ENCODE measurements around the gene PBX1.

PBX1 gene

DNA sequence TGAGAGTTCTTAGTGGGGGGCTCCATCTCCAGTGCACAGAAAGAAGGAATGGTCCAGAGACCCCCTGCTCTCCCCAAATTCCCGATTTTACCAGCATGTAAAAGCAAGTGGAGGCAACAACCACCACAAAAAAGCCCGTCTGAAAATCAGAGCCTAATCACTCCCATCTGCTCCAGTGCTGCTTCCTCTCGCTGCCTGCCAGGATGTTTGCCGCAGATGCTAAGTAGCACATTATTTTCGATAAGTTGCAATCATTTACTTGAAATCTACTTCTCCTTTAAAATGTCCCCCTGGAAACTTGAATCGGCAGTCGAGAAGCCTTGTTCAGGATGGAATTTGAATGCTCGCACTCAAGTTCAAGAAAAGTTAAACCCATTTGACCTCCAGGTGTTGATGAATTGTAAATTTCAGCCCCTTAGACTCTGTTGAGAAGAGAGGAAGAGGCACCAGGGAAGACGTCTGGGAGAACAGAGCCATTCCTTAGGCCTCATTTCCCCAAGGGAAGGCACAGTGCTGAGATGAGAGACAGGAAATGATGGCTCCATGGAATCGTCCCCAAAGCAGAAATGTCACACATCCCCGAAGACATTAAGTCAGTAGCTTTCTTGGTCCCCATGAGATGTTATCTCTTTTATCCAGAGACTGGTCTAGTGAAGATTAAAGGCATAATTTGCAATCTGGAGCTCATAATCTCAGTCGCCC, 221.3 kb downstream of the PBX1 start:
- DNase-seq (ENCODE audit: low read depth), result no peak

DNA sequence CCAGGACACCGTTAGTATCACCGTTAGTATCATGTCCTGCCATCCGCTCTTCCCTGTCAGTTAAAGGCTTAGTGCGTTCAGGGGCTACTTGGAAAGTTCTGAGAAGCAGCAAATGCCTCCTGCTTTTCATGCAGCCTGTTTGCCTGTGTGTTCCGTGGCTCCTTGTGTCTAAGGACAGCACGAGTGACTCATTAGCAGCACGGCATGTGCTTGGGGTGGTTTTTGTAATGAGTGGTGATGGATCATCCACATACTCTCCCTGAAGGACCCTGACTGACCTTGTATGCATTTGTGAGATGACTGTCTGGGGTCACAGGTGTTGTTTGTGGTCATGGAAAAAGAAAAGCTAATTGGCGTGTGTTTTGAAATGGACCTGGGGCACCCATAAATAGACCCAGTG, 221.9 kb downstream of the PBX1 start:
- peak; percentile 77 for DNase-seq (ENCODE audit: low read depth)

DNA sequence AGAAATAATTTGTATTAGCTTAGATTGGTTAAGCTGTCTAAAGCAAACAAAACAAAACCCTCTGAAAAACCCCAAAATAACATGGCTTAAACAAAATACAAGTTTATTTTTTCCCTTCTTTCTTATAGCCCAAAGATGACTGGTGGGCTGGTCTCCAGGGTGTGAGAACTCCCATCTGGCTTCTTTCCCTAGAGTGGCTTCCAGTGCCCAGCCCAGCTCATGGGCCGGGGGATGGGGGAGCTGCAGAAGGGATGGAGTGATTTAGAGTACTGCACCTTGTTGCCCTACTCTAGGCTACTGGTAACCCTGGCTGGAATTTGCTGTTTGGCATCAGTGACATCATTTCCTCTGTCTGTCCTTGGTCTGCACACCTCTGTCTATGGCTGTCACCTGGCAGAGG, 223.0 kb downstream of the PBX1 start:
- no peak for DNase-seq (ENCODE audit: low read depth)

DNA sequence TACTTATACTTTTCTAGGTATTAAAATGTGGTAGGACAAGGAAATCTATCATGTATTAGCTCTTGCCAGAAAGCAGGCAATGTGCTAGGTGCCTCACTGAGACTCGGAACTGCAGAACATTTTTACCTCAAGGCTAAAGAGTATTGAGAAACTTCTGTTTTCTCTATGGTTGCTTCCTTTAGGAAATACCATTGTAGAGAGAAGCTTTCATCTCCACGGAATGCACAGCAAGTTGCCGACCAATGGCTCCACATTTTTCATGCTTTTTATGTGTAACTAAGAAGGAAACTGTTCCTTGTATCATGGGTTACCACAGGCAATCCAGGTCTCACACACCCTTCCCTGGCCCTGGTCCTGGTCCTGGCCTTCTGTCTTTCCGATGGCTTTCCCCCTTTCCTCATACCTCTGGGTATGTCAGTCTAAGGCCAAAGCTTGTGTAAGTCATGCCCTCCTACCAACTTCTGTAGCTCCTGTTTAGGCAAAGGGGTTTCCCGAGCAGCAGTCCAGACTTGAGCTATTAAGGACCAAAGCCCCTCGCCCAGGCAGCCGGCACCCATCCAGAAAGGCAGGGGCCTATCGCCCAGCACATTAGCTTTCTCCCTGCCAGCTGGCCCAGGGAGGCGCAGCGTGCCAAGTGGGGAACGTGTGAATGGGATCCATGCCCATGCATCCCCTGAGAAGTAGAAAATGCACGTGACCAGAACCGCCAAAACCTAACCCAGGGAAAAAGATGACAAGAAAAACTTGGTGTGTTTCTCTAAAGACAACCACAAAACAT, 225.0 kb downstream of the PBX1 start:
- no peak for DNase-seq (ENCODE audit: low read depth)

DNA sequence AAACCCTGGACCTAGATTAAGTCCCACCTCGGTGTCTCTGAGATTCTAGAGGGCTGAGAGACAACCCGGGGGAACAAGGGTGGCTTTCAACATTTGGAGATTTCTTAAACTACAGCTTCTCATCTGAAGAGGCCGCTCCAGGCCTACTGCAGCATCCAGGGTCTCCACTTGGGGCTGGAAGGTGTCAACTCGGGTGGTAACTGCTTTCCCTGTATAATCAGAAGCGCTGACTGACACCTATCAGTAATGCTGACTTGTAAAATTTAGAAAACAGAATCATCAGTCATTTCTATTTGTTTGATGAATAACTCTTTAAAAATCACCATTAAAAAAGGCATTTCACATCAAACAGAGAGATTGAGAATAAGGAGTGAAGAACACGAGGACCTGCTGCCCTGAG, 226.0 kb downstream of the PBX1 start:
- DNase-seq (ENCODE audit: low read depth), result no peak

DNA sequence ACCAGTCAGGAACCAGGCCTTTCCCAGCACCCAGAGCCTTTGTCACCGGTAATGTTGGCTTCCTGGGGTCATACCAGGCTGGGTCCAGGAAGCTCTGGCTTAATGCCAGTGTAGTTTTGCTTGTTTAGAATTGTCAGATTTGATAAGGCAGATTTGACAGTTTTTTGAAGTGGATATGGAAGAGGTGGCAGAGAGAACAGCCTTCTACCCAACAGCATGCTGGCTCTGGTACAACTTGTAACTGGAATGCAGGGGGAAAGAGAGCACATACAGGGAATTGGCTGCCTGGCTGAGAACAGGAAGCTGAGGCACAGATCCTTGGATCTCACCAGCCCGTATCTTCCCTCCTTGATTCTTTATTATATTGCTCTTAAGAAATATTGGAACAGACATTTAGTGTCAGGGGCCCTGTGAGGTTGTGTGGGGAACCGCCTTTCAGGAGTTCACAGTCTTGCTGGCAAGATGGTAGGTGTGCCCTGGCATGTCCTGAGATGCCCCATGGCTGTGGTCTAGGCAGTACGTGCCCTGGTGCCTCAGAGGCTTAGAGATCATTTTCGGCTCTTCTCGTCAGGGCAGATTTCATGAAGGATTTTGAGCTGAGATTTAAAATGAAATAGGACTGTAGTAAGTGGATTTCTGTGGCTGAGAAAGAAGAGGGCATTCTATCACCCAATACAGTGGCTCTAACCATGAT, 227.0 kb downstream of the PBX1 start:
- DNase-seq (ENCODE audit: low read depth), result no peak

DNA sequence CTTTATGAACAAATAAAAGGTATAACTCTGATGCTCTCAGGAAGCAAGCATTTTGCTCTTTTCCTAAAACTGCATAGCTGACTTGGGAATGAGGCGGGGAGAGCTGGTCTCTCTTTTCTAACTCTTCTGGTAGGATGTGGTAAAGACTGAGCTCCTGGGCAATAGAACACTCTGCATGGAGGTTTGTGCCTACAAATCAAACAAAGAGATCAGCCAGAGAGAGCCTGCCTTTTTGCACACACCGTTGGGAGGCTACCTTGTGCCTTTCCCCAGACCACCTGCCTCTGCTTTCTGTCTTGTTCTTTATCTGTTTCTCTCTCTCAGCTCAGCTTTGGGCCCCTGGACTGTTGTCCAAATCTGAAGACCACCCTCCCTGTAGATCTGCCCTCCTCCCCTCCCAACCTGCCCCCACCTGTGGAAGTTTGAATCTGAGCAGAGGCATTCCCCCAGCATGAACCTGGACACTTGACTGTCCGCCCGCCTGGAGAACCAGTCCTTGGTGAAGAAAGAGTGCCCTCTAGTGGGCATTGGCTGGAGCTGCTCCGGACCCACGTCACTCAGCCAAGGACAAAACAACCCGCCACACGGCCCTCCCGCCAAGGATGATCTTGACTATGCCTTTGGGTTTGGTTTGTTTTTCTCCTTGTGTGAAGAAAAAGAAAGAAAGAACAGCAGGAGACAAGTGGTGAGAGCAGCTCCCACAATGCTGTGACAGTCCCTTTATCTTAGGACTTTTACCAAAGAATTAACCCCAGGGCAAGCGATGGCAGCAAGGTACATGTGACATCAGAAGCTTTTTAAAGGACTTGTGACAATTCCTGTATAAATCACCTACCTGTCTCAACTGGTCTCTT, 228.2 kb downstream of the PBX1 start:
- DNase-seq (ENCODE audit: low read depth), result no peak

DNA sequence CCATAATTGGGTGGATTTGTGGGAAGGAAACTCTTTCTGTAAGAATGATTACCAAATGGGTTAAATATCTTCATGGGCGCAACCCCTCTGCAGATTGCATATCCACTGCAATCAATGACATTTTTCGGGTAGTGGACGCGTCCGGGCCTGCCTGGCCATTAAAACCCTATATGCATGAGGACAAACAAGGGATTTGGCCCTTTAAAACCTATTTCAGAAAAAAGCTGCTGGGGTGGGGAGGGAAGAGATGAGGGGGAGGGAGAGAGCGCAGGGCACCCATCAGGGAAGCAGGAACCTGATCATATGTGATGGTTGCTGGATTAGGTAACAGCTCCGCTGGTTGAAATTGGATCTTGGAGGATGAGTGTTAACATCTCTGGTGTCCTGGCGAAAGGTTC, 228.8 kb downstream of the PBX1 start:
- no peak for DNase-seq (ENCODE audit: low read depth)

DNA sequence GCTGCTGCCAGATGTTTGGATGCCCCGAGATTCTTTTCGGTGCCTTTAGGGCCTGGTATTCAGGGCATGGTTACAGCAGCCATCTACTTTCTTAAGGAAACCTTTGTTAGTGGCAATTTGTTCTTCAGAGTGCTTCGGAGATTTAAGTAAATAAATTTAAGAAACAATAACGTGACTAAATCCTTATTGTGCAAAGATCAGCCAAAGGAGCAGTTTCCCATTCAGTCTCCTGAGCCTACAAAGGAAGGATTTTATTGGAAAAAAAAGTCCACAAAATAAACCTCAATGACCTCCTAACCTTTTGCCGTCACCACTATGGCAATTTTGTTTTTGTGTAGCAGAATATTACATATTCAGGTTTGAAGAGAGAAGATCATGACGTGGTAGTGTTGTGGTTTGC, 231.1 kb downstream of the PBX1 start:
- no peak for DNase-seq (ENCODE audit: low read depth)

DNA sequence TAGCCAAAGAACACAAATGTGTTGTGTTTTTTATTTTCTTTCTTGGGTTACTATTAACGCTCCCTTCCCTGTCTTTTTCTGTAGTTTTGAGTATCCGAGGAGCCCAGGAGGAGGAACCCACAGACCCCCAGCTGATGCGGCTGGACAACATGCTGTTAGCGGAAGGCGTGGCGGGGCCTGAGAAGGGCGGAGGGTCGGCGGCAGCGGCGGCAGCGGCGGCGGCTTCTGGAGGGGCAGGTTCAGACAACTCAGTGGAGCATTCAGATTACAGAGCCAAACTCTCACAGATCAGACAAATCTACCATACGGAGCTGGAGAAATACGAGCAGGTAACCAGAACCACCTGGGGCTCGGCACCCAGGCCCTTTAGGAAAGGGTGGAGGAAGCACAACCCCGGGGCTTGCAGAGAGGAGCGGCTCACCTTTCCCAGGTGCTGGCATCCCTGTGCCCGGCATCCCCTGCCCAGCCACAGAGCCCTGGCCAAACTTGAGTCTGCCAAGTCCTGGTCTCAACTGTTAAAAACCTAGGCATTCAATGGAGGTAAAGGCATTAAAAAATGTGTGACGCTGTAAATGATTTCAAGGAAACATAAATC, 233.5 kb downstream of the PBX1 start:
- no peak for DNase-seq (ENCODE audit: low read depth)

DNA sequence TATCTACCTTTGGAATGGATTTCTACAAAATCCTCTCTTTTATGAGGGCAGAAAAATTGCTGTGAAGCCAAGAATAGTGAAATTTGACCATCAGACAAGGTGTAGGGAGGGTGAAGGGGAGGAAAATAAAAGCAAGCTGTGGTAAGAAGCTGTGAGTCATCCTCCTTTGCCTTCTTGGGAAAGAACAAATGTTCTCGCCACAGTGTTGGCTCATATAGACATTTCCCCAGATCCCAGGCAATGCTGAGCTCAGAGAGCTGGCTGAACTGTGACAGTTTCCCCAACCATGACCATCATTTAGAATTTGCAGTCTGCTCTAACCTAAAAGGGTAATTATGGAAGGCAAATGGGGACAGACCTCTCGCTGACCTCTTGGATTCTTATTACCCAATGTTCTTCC, 235.4 kb downstream of the PBX1 start:
- DNase-seq (ENCODE audit: low read depth), result peak; percentile 85

DNA sequence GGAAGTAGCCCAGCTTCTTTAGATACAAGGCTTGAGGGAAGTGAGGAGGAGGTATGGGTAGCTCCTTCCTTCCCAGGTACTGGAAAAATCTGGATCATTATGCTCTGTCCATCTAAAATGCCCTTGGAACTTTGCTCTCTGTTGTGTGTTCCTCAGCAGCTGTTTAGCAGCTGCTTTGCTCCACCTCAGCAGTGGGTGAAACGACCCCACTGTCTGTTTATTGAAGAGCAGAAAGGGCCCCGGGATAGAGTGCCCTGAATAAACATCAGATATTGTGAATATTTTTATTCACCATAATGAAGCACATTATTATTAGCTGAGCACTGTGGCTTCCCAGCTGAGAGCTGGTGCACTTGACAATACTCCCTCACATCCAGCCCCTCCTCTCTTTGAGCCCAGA, 237.9 kb downstream of the PBX1 start:
- no peak for DNase-seq (ENCODE audit: low read depth)

DNA sequence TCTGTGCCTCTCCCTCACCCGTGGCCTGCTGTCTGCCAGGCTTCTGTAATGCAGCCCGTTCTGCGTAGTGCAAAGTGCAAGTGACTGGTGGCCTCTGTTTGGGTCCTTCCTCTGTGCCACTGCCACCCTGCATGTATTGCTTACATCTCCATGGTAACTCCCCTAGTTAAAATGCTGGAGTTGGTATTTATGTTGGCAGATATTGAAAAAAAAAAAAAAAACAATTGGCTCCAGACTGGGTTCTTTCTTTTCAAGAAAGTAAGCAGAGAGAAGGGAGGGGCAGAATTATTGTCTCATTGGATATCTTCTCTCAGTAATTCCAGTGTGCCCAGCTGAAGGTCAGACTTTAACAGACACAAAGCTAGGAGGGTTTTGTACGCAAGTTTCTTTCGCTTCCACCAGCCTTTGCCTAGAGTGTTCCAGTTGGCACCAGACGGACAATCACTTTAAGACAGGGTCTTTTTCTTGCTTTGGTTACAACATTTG, 242.3 kb downstream of the PBX1 start:
- no peak for DNase-seq (ENCODE audit: low read depth)

DNA sequence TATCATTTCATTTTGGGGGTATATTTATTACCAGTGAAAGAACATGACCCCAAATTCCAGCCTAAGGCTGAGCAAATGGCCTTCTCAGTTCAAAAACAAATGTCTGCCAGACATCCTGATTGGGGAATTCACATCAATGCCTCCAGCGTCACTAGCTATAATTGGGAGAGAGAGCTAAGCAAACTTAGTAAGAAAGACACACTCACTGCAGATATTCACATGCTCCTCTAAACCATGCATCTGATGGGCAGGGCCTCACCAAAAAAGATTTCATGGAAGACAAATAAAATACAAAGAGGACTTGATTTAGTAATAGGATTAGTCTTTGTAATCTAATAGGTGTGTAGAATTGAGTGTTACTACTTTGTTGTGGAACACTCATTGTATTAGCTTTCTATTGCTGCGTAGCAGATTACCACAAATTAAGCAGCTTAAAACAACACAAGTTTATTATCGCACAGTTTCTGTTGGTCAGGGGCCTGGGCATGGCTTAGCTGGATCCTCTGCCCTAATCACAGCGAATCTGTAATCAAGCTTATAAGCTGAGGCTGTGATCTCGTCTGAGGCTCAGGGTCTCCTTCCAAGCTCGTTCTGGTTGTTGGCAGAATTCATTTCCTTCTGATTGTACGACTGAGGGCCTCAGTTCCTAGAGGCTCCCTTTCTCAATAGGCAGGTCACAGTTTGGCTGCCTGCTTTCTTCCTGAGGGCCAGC, 243.0 kb downstream of the PBX1 start:
- DNase-seq (ENCODE audit: low read depth), result no peak

DNA sequence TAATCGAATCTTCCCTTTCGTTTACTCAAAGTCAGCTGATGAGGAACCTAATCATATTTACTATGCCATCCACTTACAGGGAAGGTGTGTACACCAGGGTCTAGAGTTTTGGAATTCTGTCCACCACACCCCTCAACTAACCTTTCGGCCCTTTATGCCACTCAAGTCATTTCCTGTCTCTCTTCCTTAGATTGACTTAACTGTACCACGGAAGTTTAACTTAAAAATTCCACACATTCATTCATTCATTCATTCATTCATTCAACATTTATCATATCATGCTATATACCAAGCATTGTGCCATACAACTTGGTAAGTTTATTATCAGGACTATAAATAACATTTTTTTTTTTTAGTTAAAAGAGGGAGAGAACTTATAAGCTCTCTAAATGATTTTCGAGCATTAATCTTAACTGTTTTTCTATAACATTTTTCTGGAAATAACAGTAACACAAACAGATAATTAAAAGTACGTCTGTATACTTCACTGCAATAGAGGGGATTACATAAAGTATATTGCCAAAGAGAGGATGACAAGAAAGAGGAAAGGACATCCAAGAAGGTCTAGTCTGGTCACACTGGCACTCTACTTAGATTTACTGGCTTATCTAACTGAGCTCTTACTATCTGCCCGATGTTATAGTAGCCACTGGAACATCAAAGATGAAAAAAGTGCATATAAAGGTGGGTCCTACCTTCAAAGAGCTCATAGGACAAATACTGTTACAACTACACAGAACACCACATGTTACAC, 243.7 kb downstream of the PBX1 start:
- no peak for DNase-seq (ENCODE audit: low read depth)

DNA sequence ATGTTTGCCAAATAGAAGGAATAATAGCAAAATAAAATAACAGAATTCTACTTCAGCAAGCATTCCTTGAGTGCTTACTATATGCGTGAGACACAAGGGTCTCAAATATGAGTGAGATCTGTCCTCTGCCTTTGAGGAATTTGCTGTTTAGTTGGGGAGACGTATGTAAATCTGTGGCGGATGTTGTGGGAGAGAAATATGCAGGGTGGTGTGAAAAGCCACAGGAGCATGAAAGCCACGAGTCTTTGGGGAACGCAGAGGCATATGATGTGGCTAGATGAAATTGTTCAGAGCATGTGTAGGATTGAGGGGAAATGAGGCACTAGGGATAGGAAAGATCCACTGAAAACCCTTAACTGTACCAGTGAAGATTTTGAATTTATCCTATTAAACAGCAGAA, 244.4 kb downstream of the PBX1 start:
- DNase-seq (ENCODE audit: low read depth), result no peak

DNA sequence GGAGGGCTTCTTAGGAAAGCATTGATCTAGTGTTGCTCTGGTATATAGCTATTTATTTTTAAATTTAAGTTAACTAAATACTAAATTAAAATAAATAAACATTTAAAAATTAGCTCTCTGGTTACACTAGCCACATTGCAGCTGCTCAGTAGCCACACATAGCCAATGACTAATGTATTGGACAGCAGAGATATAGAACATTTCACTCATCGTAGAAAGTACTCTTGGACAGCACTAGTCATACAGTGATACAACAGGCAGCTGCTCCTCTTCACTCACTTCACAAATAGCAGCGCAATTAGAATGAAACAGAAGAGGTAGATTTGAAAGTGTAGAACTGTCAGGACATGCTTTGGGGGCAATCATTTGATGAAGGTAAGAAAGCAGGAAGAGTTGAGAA, 245.4 kb downstream of the PBX1 start:
- no peak for DNase-seq (ENCODE audit: low read depth)

DNA sequence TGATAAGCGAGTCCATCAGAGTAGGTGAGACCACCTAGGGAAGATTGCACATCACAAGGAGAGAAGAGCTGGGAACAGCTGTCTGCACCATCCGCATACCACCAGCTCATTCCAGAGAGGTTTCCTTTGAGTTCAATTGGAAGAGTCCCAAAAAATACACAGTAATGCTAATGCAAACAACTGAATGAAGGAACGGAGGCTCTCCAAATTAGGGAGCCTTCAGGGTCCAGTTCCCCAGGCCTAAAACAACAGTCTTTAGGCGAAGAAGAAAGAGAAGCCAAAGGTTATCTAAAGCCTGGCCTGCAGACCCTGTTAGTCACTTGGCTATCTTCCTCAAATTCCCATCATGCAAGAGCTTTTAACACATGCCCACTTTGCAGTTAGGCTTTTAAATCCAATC, 246.4 kb downstream of the PBX1 start:
- no peak for DNase-seq (ENCODE audit: low read depth)

DNA sequence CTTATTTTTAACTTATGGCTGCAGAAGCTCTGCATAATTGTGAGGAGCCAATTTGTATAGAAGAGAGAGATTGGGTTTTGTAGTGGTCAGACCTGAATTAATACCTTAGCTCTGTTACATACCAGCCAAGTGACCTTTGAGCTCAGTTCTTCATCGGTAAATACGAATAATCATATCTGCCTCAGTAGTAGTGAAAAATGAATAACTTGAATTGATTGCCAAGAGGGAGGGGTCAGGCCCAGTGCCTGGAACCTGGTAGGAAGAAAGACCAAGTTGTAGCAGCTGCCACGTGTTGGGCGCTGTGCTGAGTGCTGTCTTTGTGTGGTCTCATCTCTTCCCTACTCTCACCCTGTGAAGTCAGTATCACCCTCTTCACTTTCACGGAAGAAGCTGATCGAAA, 247.5 kb downstream of the PBX1 start:
- no peak for DNase-seq (ENCODE audit: low read depth)

DNA sequence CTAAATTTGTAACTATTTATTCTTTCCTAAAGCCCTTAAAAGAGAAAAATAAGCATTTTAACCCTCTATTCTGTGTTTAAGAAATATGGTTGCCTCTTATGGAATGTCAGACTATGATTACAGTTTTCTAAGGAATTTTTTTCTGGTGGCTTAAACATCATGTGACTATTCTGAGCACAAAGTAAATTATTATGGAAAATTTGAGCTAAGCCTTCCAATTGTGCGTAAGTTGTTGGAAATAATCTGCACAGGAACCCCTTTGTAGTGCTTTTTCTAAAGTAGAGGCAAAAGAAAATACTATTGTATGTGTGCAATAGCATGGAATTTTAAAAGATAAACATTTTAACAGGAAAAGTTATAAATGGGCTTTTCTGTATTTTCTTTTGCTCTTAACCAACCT, 254.8 kb downstream of the PBX1 start:
- no peak for DNase-seq (ENCODE audit: low read depth)

Measured in GM04503 (cell line).